HCT116 (cell line): ENCODE data around the gene MEGF10. TPM values are rescaled to one million over a fixed set of nuclear protein-coding genes. Genes with fewer than 3 reads are reported as not detected.

Experiments
- ATAC-seq: fragments of 200-7000 bp; cut with Tn5 transposase; 2 replicates; pipeline ENCODE4 v1.9.1; 2020; ENCODE audit warnings: mild to moderate bottlenecking, moderate library complexity
- BruUV-seq: library from RNA; stranded (reverse); fragments of 400-500 nt; replicated peaks from 2 replicates; lab custom pipeline; 2021; lab: Mats Ljungman, UMichigan
- CTCF ChIA-PET: fragments of 300-600 bp; sonication (Branson Sonifier 250); formaldehyde crosslinking; loops from one replicate; lab custom pipeline; 2021; ENCODE audit warnings: antibody characterized with exemption; lab: Charles Lee
- POLR2A ChIA-PET: fragments of 300-600, 350-600 bp; sonication (Branson Sonifier 250); formaldehyde crosslinking; loops from one replicate; lab custom pipeline; 2021; ENCODE audit warnings: antibody characterized with exemption; lab: Charles Lee
- RAD21 ChIA-PET, 2 experiments: fragments of 300-600 bp; sonication (Branson Sonifier 250); formaldehyde crosslinking; loops; one replicate each; lab custom pipeline; 2023; ENCODE audit warnings: low total read pairs in 2 of 2; ENCODE audit not compliant: uncharacterized antibody in 2 of 2, unreplicated experiment in 2 of 2, low non-redundant PET in 1 of 2; lab: Charles Lee
- DNase-seq: peaks from one replicate; pipeline ENCODE4 v3.0.0-alpha.2; 2010; ENCODE audit warnings: low read depth, low spot score
- H2AFZ ChIP-seq: fragments of 200-600 bp; shearing (Covaris generic), sonication (generic); 2 replicates; pipeline ENCODE4 v1.6.1; 2017; ENCODE audit warnings: low read depth, mixed run types, mixed read lengths, antibody characterized with exemption, low read length; ENCODE audit not compliant: poor library complexity, severe bottlenecking
- H3K27ac ChIP-seq: 2 replicates; pipeline ENCODE4 v1.5.1; 2012; ENCODE audit warnings: low read depth, low read length
- H3K27me3 ChIP-seq: fragments of 200-600 bp; sonication (generic); 2 replicates; pipeline ENCODE4 v1.6.1; 2016; ENCODE audit warnings: mixed run types, low read length, mixed read lengths; ENCODE audit not compliant: insufficient read depth
- H3K36me3 ChIP-seq, 2 experiments: fragments of 200-500 bp in 1 of 2; fragments of 200-600 bp in 1 of 2; sonication (Bioruptor generic) in 1 of 2; sonication (generic) in 1 of 2; 2 replicates each; pipeline versions ENCODE4 v1.5.1 to v1.6.1; 2014 to 2016; ENCODE audit warnings: low read length in 2 of 2, inconsistent platforms in 1 of 2, mixed read lengths in 1 of 2, mixed run types in 1 of 2; ENCODE audit not compliant: insufficient read depth in 2 of 2, control insufficient read depth in 1 of 2
- H3K4me1 ChIP-seq, 2 experiments: fragments of 200-600 bp in 1 of 2; sonication (generic) in 1 of 2; 2 replicates each; pipeline versions ENCODE4 v1.5.1 to v1.6.1; 2012 to 2017; ENCODE audit warnings: low read length in 2 of 2, inconsistent platforms in 1 of 2, mild to moderate bottlenecking in 1 of 2, mixed read lengths in 1 of 2, mixed run types in 1 of 2, moderate library complexity in 1 of 2; ENCODE audit not compliant: insufficient read depth in 2 of 2, control insufficient read depth in 1 of 2
- H3K4me2 ChIP-seq: fragments of 200-600 bp; sonication (generic); 2 replicates; pipeline ENCODE4 v1.6.1; 2017; ENCODE audit warnings: mixed run types, low read length, mixed read lengths
- H3K4me3 ChIP-seq, 2 experiments: fragments of 200-600 bp in 1 of 2; sonication (generic) in 1 of 2; replicated peaks in 1 of 2; 2 replicates each; pipeline ENCODE4 v1.5.1; 2011 to 2016; ENCODE audit warnings: low read length in 2 of 2, control low read depth in 1 of 2, low read depth in 1 of 2, mild to moderate bottlenecking in 1 of 2, mixed read lengths in 1 of 2, mixed run types in 1 of 2
- H3K79me2 ChIP-seq: fragments of 200-600 bp; sonication (generic); 2 replicates; pipeline ENCODE4 v1.6.1; 2017; ENCODE audit warnings: mild to moderate bottlenecking, mixed run types, low read length, moderate library complexity, mixed read lengths; ENCODE audit not compliant: insufficient read depth
- H3K9ac ChIP-seq: fragments of 200-600 bp; sonication (generic); 2 replicates; pipeline ENCODE4 v1.6.1; 2016; ENCODE audit warnings: low read length, mixed read lengths
- H3K9me2 ChIP-seq: fragments of 200-600 bp; sonication (generic), shearing (Covaris generic); 2 replicates; pipeline ENCODE4 v1.6.1; 2017; ENCODE audit warnings: mixed run types, mild to moderate bottlenecking, moderate library complexity; ENCODE audit not compliant: insufficient read depth
- H3K9me3 ChIP-seq, 2 experiments: fragments of 200-500 bp in 1 of 2; fragments of 200-600 bp in 1 of 2; sonication (Bioruptor generic) in 1 of 2; sonication (generic) in 1 of 2; 2 replicates each; pipeline ENCODE4 v1.6.1; 2014 to 2017; ENCODE audit warnings: low read length in 2 of 2, mixed read lengths in 2 of 2, inconsistent platforms in 1 of 2, low read depth in 1 of 2, mild to moderate bottlenecking in 1 of 2, mixed run types in 1 of 2, moderate library complexity in 1 of 2; ENCODE audit not compliant: control insufficient read depth in 1 of 2, insufficient read depth in 1 of 2
- H4K20me1 ChIP-seq: fragments of 200-600 bp; sonication (generic), shearing (Covaris generic); 2 replicates; pipeline ENCODE4 v1.6.1; 2017; ENCODE audit warnings: mixed run types, mild to moderate bottlenecking, moderate library complexity; ENCODE audit not compliant: insufficient read depth
- RAD21 ChIP-seq: IDR thresholded peaks from 2 replicates; pipeline ENCODE4 v1.6.1; 2012; ENCODE audit warnings: low read depth, mild to moderate bottlenecking
- REST ChIP-seq: IDR thresholded peaks from 2 replicates; pipeline ENCODE4 v1.6.1; 2012; ENCODE audit warnings: low read depth
- intact Hi-C: fragments of 100-400 bp; cut with micrococcal nuclease; formaldehyde crosslinking; loops from 2 replicates; pipeline ENCODE4 v1.10.0; 2022
- total RNA-seq: library from RNA; stranded (reverse); gene quantifications from one replicate; pipeline ENCODE4 v1.2.1, GENCODE V29; 2021; ENCODE audit not compliant: unreplicated experiment

MEGF10 gene
- total RNA-seq, 1 experiment from 2014 or later, result 0.02 TPM

- RAD21 ChIA-PET, result no interaction called here
- no peak for DNase-seq
Observed at GRCh38 chr5:127299678-127300077, 9.1 kb downstream of the MEGF10 start.

More at GRCh38 chr5:127299678-127300077, 9.1 kb downstream of the MEGF10 start:
- Histone ChIP-seq H3K36me3 (no peaks in the 10 kb centered on the region), H4K20me1 (no peaks in the 10 kb centered on the region), H3K4me1 (peaks cover 0 to 5% of the 10 kb centered on the region in 2 experiments; a peak in 1 of 4 replicates), H3K4me2 (no peak overlapping the region), H3K27ac (no peak overlapping the region), H3K27me3 (no peaks in the 10 kb centered on the region), H3K9me2 (no peaks in the 10 kb centered on the region)
- no peak for ATAC-seq
- ChIA-PET CTCF (no interaction called here), POLR2A (no interaction called here)
- BruUV-seq, result no TSS peak
- intact Hi-C loops, result no loop called here
- no peak for TF ChIP-seq REST
- peak; percentile 33 for TF ChIP-seq RAD21
- TF ChIP-seq, all 23 proteins: peak for 1
- Histone ChIP-seq H3K9ac (no peak overlapping the region), H3K9me3 (no peaks in the 10 kb centered on the region), H2AFZ (no peak overlapping the region), H3K4me3 (no peak overlapping the region), H3K79me2 (no peaks in the 10 kb centered on the region)
